CD1c-positive myeloid dendritic cell (primary cell): Measurements from ENCODE around the gene PSMB9.
"Not testable (repeated sequence)": the region's sequence is repeated elsewhere in the genome, so short reads cannot be mapped to it uniquely, and the experiment has no call there.

ENCODE experiments used
- DNase-seq: peaks from one replicate; pipeline ENCODE4 v3.0.0-alpha.2; 2016; ENCODE audit errors: extremely low spot score

The PSMB9 gene

DNA sequence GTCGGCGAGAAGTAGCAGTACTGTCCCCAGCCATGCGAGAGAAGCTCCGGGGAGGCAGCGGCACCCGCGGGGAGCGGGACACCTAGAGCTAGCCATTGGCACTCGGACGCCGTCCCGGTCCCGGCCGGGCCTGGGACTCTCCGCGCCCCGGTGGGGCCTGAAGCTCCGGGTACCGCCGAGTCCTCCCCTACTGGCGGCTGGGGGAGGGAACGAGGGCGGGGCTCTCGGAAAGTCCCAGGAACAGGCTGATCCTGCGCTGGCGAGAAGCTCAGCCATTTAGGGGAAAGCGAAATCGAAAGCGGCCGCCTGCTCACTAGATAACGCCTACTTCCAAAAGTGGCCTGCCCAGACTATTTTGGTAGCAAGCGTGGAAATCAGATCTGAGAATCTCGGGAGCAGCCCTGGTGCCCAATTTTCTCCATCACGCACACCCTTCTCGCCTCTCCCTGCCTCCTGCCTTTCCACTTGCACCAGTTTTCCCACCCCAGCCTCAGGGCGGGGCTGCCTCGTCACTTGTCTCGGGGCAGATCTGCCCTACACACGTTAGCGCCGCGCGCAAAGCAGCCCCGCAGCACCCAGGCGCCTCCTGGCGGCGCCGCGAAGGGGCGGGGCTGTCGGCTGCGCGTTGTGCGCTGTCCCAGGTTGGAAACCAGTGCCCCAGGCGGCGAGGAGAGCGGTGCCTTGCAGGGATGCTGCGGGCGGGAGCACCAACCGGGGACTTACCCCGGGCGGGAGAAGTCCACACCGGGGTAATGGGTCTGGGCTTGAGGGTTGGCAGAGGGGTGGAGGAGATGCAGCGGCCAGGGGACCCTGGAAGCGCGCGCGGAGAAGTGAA lies at the start of gene PSMB9, which contains the start of gene TAP1:
PSMB9 (plus strand) TSS at position 652 of the 835 bp plus-strand sequence; CDS start at position 690, 38 bp downstream.
TAP1 (minus strand) TSS at position 164 of the 835 bp plus-strand sequence; CDS start at position 96, 68 bp downstream.
- peak; percentile 97 for DNase-seq

- DNase-seq = not testable (repeated sequence)
These were observed 48.6 kb upstream of the PSMB9 start for GRCh38 chr6:32805404-32805803.

DNA sequence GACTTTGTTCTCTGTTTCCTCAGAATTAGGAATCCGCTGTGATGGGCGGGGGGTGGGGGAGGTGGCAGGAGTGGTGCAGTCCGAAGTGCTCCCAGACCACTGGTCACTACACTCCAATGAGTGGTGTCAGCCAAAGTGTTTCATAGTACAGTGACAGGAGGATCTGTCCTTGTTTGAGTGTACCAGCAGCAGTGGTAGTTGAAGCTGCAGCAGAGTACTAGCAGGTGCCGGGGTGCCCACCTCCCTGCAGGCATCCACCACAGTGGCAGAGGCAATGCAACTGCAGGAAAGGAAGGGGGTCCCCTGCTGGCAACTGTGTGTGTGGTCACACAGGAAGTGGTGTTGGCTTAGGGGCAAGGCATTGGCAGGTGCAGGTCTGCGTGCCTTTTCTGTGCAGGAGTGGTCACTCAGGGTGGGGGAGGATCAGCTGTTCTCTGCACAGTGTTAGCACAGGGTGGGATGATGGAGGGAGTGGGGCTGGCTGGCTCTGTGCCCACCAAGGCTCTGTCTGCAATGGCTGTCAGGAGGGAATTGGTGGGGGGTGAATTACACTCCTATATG lies 46.9 kb upstream of the PSMB9 start:
- DNase-seq = no peak

GRCh38 chr6:32809171-32809570 lies 44.8 kb upstream of the PSMB9 start:
- no peak for DNase-seq

- DNase-seq = no peak
These were observed 39.8 kb upstream of the PSMB9 start for GRCh38 chr6:32814145-32814544.

GRCh38 chr6:32815115-32815514 lies 38.9 kb upstream of the PSMB9 start:
- DNase-seq = no peak

- peak; percentile 44 for DNase-seq
These were observed 38.0 kb upstream of the PSMB9 start for GRCh38 chr6:32815996-32816395.

DNA sequence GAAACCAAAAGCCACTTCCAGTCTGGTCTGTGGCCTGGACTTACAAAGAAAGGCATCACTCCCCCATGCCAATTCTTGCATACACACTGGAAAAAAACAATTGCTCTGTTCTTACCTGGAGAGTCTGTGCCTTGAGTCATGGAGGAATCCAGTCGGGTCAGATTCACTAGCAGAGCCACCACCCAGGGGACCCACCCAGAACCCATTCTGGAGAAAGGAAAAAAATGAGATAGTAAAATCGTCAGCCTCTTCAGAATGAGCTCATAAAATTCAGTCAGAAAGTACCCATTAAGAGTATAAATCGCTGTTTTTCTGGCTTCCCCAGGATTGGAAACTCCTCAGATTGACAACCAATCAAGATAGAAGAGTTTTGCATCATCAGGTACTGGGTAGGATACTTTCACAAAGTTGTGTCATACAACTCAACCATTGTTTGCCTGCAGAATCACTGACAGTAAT lies 37.2 kb upstream of the PSMB9 start, which contains the start of gene HLA-DOB:
HLA-DOB (minus strand) TSS at position 257 of the 459 bp plus-strand sequence; CDS start at position 206, 51 bp downstream.
- DNase-seq = peak; percentile 68

- DNase-seq = no peak
These were observed 35.1 kb upstream of the PSMB9 start for GRCh38 chr6:32818867-32819266.

- DNase-seq = no peak
These were observed 34.3 kb upstream of the PSMB9 start for GRCh38 chr6:32819729-32820128.

DNA sequence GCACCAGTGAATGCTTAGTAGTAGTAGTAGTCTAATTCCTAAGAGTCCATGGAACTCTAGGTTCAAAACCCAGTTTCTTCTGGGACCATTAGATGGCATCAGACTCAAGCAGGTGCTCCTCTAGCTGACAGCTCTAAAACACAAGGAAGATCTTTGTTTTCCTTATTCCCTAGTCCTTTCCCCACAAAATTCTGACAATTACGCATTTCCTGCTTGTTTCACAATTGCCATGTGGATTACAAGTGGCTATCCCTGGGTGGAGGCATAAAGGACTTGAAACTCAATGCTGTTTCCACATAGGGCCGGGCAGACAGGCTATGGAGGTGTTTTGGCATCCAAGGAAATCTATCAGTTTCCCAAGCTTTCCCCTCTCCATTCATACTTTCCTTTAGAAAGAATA lies 28.0 kb upstream of the PSMB9 start:
- DNase-seq = no peak

GRCh38 chr6:32827025-32827424 lies 27.0 kb upstream of the PSMB9 start:
- no peak for DNase-seq

DNA sequence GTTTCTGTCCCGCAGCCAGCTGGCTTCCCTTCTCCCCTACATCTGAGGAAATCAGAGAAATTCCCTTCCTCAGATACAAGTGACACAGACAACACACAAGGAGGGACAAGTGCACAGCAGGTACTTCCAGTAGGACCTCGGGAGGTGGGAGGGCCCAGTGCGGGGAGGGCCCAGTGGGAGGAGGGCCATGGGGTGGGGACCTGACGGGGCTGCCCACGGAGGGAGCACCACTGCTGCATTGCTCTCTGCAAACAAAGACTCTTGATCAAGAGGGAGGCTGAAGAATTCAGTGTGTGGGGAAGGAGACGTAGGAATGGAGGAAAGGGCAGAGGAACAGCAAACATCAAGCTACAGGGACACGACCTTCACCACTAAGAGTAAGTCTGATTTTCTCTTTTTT lies 24.5 kb upstream of the PSMB9 start:
- no peak for DNase-seq

DNA sequence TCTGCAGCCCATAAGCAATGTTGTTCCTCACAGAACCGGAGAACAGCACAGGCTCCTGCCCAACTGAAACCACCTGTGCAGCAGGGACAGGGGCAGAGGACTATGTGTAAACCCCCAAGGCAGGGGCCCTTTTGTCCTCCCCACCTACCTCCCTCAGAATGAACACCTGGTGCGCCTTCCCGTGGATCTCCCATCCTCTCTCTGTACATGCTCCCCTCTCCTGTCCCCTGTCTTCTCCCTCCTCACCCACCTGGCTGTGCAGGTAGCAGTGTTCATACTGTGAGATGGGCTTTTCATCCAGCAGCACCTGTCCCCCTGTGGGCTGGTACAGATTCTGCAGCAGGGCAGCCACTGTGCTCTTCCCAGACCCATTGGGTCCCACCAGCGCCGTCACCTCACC lies 24.0 kb upstream of the PSMB9 start:
- no peak for DNase-seq

- no peak for DNase-seq
These were observed 23.1 kb upstream of the PSMB9 start for GRCh38 chr6:32830936-32831335.

GRCh38 chr6:32832535-32832934 lies 21.5 kb upstream of the PSMB9 start:
- no peak for DNase-seq

- no peak for DNase-seq
These were observed 20.3 kb upstream of the PSMB9 start for GRCh38 chr6:32833664-32834063.

- no peak for DNase-seq
These were observed 18.7 kb upstream of the PSMB9 start for GRCh38 chr6:32835167-32835893.

DNA sequence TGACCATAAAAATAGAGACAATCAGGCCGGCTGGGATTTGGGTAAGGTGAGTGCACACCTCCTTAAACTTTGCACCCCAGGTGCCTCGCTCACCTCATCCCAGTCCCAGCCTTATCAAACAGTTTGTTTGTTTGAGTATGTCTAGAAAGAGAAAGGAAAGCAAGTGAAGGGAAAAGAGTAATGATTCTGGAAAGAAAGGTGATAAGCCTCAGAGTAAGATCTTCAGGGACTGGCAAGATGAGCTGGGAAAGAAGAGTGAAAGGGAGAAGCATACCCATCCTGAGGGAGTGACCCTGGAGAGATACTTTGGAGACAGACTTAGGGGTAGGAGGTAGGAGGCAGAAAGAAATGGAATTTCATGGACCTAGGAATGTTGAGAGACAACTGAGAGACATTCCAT lies 17.1 kb upstream of the PSMB9 start:
- DNase-seq = no peak

- DNase-seq = no peak
These were observed 16.3 kb upstream of the PSMB9 start for GRCh38 chr6:32837651-32838113.

DNA sequence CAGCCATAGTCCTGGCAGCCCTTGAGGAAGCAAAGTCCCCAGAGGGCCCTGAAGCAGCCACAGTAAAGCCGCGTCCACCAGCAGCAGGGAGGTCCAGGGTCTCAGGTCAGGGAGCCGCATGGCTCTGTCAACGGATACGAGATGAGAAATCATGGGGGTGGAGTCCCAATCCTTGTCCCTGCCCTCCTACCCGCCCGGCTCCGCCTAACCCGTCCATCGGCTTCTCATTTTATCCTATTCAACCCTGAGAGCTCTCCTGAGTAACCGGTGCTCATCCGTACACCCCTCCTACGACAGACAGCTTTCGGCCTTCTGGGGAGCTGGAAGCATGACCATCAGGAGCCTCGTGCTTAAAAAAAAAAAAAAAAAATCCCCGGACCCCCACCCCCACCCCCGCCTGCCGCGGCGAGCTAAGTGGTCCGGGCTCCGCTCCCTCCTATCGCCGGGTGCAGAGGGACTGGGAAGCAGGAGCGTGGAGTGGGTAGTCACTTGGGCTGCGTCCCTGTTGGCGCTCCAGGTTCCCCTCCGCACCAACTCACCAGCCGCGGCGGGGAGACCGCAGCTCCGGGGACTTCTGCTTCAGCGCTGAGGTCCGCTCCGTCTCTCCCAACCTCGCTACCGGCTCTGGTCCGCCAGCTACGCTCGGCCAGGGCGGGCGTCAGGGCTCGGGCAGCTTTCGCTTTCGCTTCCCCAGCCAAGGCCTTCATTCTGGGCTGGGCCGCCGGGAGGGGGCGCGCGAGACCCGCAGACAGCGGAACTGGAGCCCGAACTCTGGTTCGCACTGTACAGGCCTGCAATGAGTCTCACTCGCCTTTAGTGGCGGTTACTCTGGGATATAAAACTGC lies 15.7 kb upstream of the PSMB9 start, which contains the start of gene TAP2:
TAP2 (minus strand) TSS at position 626 of the 845 bp plus-strand sequence; CDS start at position 120, 506 bp downstream.
- peak; percentile 98 for DNase-seq
